Activated CD8-positive, alpha-beta memory T cell treated with anti-CD3 and anti-CD28 coated beads, Interleukin-2, amount 10 ng/mL, durations not matched to agents 7 days and 5 days (primary cell): ENCODE data around the gene TMEM191C. TPM values are rescaled to one million over a fixed set of nuclear protein-coding genes. Genes with fewer than 3 reads are reported as not detected.
"Not testable (repeated sequence)": the region's sequence is repeated elsewhere in the genome, so short reads cannot be mapped to it uniquely, and the experiment has no call there.

Experiments
- ATAC-seq: fragments of 150-1000 bp; cut with Tn5 transposase; one replicate; pipeline ENCODE4 v1.10.0; 2021; ENCODE audit warnings: moderate library complexity
- CTCF ChIA-PET: fragments of 350-600 bp; sonication (Branson Sonifier 250); formaldehyde crosslinking; loops from one replicate; lab custom pipeline; 2021; ENCODE audit warnings: antibody characterized with exemption; lab: Charles Lee
- DNase-seq: peaks from one replicate; pipeline ENCODE4 v3.0.0-alpha.2; 2020
- H3K27ac Mint-ChIP-seq: one replicate; pipeline ENCODE4 v1.8.0; 2021; ENCODE audit warnings: mild to moderate bottlenecking, mixed read lengths
- H3K27me3 Mint-ChIP-seq: one replicate; pipeline ENCODE4 v1.8.0; 2021; ENCODE audit warnings: mixed read lengths
- H3K36me3 Mint-ChIP-seq: one replicate; pipeline ENCODE4 v1.8.0; 2021; ENCODE audit warnings: mild to moderate bottlenecking, mixed read lengths
- H3K4me1 Mint-ChIP-seq: one replicate; pipeline ENCODE4 v1.8.0; 2021; ENCODE audit warnings: mixed read lengths
- H3K4me3 Mint-ChIP-seq: one replicate; pipeline ENCODE4 v1.8.0; 2021; ENCODE audit warnings: mild to moderate bottlenecking, moderate library complexity, mixed read lengths
- H3K9me3 Mint-ChIP-seq: one replicate; pipeline ENCODE4 v1.8.0; 2022; ENCODE audit warnings: low read depth, mixed read lengths
- total RNA-seq, 2 experiments: library from RNA; stranded (reverse); gene quantifications; one replicate each; pipeline ENCODE4 v1.2.3, GENCODE V29; 2021

Gene TMEM191C
- 1 to 10 TPM in 1 of 2 experiments, under 1 TPM in 1; 0.99 to 1.1 TPM for total RNA-seq

- Mint-ChIP-seq H3K4me3 (peak within 1 kb of the TSS; percentile 79), H3K27ac (peak within 1 kb of the TSS; percentile 95)
- H3K36me3 Mint-ChIP-seq, H3K9me3 Mint-ChIP-seq, H3K4me1 Mint-ChIP-seq, H3K27me3 Mint-ChIP-seq, CTCF ChIA-PET, DNase-seq: not testable (repeated sequence)
- ATAC-seq = peak; percentile 4
Observed at GRCh38 chr22:21467337-21468193, at the start of gene TMEM191C. Gene TMEM191C, plus strand, starts transcription at chr22:21467387. Its CDS starts 73 bp downstream, at chr22:21467460.

- peak overlapping the region; percentile 53 for H3K4me3 Mint-ChIP-seq
- ATAC-seq (peak; percentile 25), DNase-seq (peak; percentile 41)
- H3K36me3 Mint-ChIP-seq, H3K27ac Mint-ChIP-seq, H3K27me3 Mint-ChIP-seq, CTCF ChIA-PET, H3K9me3 Mint-ChIP-seq, H3K4me1 Mint-ChIP-seq: not testable (repeated sequence)
Observed at GRCh38 chr22:21417853-21418252, 49.3 kb upstream of the TMEM191C start.

GRCh38 chr22:21418974-21419638 lies 48.1 kb upstream of the TMEM191C start:
- H3K36me3 Mint-ChIP-seq, H3K4me3 Mint-ChIP-seq, DNase-seq, H3K9me3 Mint-ChIP-seq, H3K27me3 Mint-ChIP-seq, ATAC-seq, H3K4me1 Mint-ChIP-seq, CTCF ChIA-PET, H3K27ac Mint-ChIP-seq: not testable (repeated sequence)

- DNase-seq, H3K27ac Mint-ChIP-seq, H3K9me3 Mint-ChIP-seq, H3K36me3 Mint-ChIP-seq, CTCF ChIA-PET, H3K4me3 Mint-ChIP-seq, H3K27me3 Mint-ChIP-seq, H3K4me1 Mint-ChIP-seq: not testable (repeated sequence)
- ATAC-seq = peak; percentile 9
Observed at GRCh38 chr22:21420180-21420763, 46.9 kb upstream of the TMEM191C start.

GRCh38 chr22:21424084-21424709 lies 43.0 kb upstream of the TMEM191C start:
- DNase-seq, H3K27ac Mint-ChIP-seq, H3K9me3 Mint-ChIP-seq, ATAC-seq, H3K36me3 Mint-ChIP-seq, H3K27me3 Mint-ChIP-seq, CTCF ChIA-PET, H3K4me3 Mint-ChIP-seq, H3K4me1 Mint-ChIP-seq: not testable (repeated sequence)

GRCh38 chr22:21434378-21435233 lies 32.6 kb upstream of the TMEM191C start:
- H3K27ac Mint-ChIP-seq, H3K36me3 Mint-ChIP-seq, DNase-seq, CTCF ChIA-PET, H3K4me1 Mint-ChIP-seq, H3K27me3 Mint-ChIP-seq, H3K4me3 Mint-ChIP-seq, H3K9me3 Mint-ChIP-seq: not testable (repeated sequence)
- ATAC-seq = peak; percentile 36

GRCh38 chr22:21435998-21436810 lies 31.0 kb upstream of the TMEM191C start:
- H3K27ac Mint-ChIP-seq, H3K36me3 Mint-ChIP-seq, H3K9me3 Mint-ChIP-seq, H3K27me3 Mint-ChIP-seq, H3K4me1 Mint-ChIP-seq, ATAC-seq, CTCF ChIA-PET, H3K4me3 Mint-ChIP-seq: not testable (repeated sequence)
- peak; percentile 16 for DNase-seq

- ATAC-seq, H3K4me3 Mint-ChIP-seq, H3K27me3 Mint-ChIP-seq, H3K27ac Mint-ChIP-seq, H3K9me3 Mint-ChIP-seq, H3K4me1 Mint-ChIP-seq, CTCF ChIA-PET, H3K36me3 Mint-ChIP-seq: not testable (repeated sequence)
- peak; percentile 37 for DNase-seq
Observed at GRCh38 chr22:21438013-21438412, 29.2 kb upstream of the TMEM191C start.

- H3K4me3 Mint-ChIP-seq, H3K36me3 Mint-ChIP-seq, H3K27ac Mint-ChIP-seq, H3K4me1 Mint-ChIP-seq, H3K27me3 Mint-ChIP-seq, DNase-seq, ATAC-seq, H3K9me3 Mint-ChIP-seq, CTCF ChIA-PET: not testable (repeated sequence)
Observed at GRCh38 chr22:21440018-21440636, 27.1 kb upstream of the TMEM191C start.

- not testable (repeated sequence) for ATAC-seq
Observed at GRCh38 chr22:21440676-21441075, 26.5 kb upstream of the TMEM191C start.

GRCh38 chr22:21441170-21441569 lies 26.0 kb upstream of the TMEM191C start:
- ATAC-seq, H3K4me3 Mint-ChIP-seq, CTCF ChIA-PET: not testable (repeated sequence)

More at GRCh38 chr22:21440676-21441075, 26.5 kb upstream of the TMEM191C start:
- DNase-seq, H3K4me3 Mint-ChIP-seq, H3K4me1 Mint-ChIP-seq, H3K9me3 Mint-ChIP-seq, H3K27me3 Mint-ChIP-seq, CTCF ChIA-PET, H3K27ac Mint-ChIP-seq, H3K36me3 Mint-ChIP-seq: not testable (repeated sequence)

GRCh38 chr22:21442123-21442522 lies 25.1 kb upstream of the TMEM191C start:
- H3K4me3 Mint-ChIP-seq, H3K36me3 Mint-ChIP-seq, H3K9me3 Mint-ChIP-seq, H3K4me1 Mint-ChIP-seq, H3K27ac Mint-ChIP-seq, H3K27me3 Mint-ChIP-seq, DNase-seq, ATAC-seq, CTCF ChIA-PET: not testable (repeated sequence)

More at GRCh38 chr22:21441170-21441569, 26.0 kb upstream of the TMEM191C start:
- H3K27ac Mint-ChIP-seq, H3K27me3 Mint-ChIP-seq, H3K4me1 Mint-ChIP-seq, H3K36me3 Mint-ChIP-seq, H3K9me3 Mint-ChIP-seq: not testable (repeated sequence)
- peak; percentile 14 for DNase-seq
